ENCODE data around the gene HIBCH.

Gene HIBCH

DNA sequence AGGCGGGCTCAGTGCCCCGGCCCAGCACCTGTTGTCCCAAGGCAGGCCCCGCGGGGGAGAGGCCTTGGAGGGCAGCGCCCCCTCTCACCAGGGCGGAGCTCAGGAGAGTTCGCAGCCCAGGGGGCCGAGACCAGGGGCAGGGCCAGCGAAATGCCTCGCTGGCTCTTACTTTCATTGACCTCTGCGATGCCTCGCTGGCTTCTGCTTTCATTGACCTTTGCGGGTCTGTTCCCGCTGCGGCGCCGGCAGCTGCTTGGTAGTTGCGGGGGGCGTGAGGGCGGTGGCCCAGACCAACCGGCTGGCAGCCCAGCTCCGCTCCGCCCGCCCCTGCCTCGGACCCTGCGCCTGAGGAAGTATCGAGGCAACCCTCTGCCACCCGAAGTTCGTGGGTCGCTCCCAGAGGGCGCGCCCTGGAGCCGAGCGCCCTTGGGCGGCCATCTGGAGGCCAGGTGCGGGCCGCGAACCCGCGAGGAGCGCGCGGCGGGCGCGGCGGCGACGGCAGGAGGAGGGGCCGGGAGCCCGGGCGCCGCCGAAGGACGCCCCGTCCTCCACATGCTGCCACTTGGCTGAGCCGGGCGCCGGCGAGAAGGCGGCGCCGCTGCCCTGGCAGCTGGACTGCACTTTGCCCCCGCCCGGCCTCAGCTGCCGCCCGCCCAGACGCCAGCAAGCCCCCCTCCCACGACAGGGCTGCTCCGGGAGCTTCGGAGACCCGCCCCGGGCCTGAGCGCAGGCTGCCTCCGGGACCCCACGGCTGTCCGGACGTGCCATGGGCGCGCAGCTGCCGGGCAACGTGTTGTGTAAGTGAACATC is 139.1 kb downstream of the HIBCH start:
- H2AFZ ChIP-seq, result peak overlapping the region; percentile 98
- no peaks in the 10 kb centered on the region for H3K27me3 ChIP-seq (ENCODE audit: control insufficient read depth, insufficient read depth, low read length)
- peak overlapping the region; percentile 31 for H3K9ac ChIP-seq
- H3K36me3 ChIP-seq (ENCODE audit: control insufficient read depth, insufficient read depth, low read length), result no peaks in the 10 kb centered on the region
- H3K4me3 ChIP-seq (ENCODE audit: low read depth, low read length), result peak overlapping the region; percentile 54
- H3K4me2 ChIP-seq (ENCODE audit: low read length), result peak overlapping the region; percentile 79
- no peaks in the 10 kb centered on the region for H3K9me3 ChIP-seq (ENCODE audit: control insufficient read depth, low read length)
- H3K4me1 ChIP-seq, result peaks cover 5% of the 10 kb centered on the region
- TF ChIP-seq, protein P1, sequence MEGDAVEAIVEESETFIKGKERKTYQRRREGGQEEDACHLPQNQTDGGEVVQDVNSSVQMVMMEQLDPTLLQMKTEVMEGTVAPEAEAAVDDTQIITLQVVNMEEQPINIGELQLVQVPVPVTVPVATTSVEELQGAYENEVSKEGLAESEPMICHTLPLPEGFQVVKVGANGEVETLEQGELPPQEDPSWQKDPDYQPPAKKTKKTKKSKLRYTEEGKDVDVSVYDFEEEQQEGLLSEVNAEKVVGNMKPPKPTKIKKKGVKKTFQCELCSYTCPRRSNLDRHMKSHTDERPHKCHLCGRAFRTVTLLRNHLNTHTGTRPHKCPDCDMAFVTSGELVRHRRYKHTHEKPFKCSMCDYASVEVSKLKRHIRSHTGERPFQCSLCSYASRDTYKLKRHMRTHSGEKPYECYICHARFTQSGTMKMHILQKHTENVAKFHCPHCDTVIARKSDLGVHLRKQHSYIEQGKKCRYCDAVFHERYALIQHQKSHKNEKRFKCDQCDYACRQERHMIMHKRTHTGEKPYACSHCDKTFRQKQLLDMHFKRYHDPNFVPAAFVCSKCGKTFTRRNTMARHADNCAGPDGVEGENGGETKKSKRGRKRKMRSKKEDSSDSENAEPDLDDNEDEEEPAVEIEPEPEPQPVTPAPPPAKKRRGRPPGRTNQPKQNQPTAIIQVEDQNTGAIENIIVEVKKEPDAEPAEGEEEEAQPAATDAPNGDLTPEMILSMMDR (IDR thresholded peaks at IDR 0.05), result peak; percentile 57
- no peaks in the 10 kb centered on the region for H3K79me2 ChIP-seq
- peak overlapping the region; percentile 65 for H3K27ac ChIP-seq

DNA sequence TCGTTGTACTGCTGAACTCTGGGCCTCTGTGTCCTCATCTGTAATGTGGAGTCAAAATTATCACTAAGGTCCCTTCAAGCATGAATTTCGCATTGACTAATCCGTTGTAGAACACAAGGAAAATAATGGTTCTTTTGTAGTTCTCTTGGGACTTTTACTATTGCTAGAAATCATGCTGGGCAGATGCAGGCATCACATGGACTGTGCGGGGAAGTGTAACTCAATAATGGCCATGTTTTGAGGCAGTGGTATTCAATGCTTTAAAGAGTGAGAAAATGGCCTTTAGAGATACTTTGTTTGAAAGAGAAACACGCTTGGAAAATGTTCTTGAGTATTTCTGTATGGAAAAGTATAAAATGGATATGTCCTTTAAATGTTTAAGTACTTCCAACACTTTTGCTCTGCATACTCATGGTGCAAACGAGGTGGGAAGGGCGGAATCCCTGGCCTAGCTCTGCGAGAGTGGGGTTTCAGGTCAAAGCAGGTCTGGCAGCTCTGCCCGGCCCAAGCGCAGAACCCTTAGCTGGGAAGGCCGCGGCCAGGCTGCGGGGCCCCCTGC is 139.8 kb downstream of the HIBCH start:
- Histone ChIP-seq H3K4me2 (ENCODE audit: low read length) (peak overlapping the region; percentile 79), H3K36me3 (ENCODE audit: control insufficient read depth, insufficient read depth, low read length) (no peaks in the 10 kb centered on the region), H3K27me3 (ENCODE audit: control insufficient read depth, insufficient read depth, low read length) (no peaks in the 10 kb centered on the region), H3K27ac (peak overlapping the region; percentile 65), H3K79me2 (no peaks in the 10 kb centered on the region), H3K9me3 (ENCODE audit: control insufficient read depth, low read length) (no peaks in the 10 kb centered on the region), H3K4me3 (ENCODE audit: low read depth, low read length) (peak overlapping the region; percentile 54), H3K4me1 (peaks cover 5% of the 10 kb centered on the region), H2AFZ (peak overlapping the region; percentile 98), H3K9ac (no peak overlapping the region)
- TF ChIP-seq, protein P1 (IDR thresholded peaks at IDR 0.05), result no peak

DNA sequence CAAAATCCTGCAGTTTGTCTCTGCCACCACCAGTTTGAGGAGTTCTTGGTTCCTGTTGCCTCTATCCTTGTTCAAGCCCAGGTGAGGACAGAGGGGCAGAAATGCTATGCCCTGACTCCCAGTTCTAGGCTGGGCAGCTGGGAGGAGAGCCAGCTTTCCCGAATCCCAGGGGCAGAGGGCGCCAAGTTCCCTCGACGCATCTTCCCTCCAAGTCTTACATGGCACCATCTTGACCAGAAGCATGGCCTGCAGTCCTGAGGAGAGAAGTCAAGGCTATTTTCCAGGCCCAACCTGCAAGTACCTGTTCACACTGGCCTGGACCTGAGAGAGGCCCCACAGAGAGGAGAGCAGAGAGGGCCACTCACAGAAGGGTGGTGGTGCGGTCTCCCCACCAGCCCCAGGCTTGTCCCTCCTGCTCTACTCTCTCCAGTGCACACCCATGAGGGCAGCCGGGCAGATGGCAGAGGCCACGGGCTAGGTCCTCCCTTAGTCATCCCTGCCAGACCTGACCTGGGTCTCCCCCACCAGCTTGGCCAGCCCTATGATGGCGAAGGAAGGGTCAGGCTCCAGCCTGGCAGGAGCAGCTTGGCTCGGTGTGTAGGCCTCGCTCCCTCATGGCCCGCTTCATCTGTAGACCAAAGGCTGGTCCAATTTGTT is 141.4 kb downstream of the HIBCH start:
- Histone ChIP-seq H3K4me3 (ENCODE audit: low read depth, low read length) (no peak overlapping the region), H3K79me2 (no peaks in the 10 kb centered on the region), H3K4me1 (peaks cover 5% of the 10 kb centered on the region), H2AFZ (no peak overlapping the region), H3K27me3 (ENCODE audit: control insufficient read depth, insufficient read depth, low read length) (no peaks in the 10 kb centered on the region), H3K27ac (no peak overlapping the region), H3K9ac (no peak overlapping the region), H3K36me3 (ENCODE audit: control insufficient read depth, insufficient read depth, low read length) (no peaks in the 10 kb centered on the region), H3K9me3 (ENCODE audit: control insufficient read depth, low read length) (no peaks in the 10 kb centered on the region), H3K4me2 (ENCODE audit: low read length) (no peak overlapping the region)
- TF ChIP-seq, protein P1 (IDR thresholded peaks at IDR 0.05), result no peak

DNA sequence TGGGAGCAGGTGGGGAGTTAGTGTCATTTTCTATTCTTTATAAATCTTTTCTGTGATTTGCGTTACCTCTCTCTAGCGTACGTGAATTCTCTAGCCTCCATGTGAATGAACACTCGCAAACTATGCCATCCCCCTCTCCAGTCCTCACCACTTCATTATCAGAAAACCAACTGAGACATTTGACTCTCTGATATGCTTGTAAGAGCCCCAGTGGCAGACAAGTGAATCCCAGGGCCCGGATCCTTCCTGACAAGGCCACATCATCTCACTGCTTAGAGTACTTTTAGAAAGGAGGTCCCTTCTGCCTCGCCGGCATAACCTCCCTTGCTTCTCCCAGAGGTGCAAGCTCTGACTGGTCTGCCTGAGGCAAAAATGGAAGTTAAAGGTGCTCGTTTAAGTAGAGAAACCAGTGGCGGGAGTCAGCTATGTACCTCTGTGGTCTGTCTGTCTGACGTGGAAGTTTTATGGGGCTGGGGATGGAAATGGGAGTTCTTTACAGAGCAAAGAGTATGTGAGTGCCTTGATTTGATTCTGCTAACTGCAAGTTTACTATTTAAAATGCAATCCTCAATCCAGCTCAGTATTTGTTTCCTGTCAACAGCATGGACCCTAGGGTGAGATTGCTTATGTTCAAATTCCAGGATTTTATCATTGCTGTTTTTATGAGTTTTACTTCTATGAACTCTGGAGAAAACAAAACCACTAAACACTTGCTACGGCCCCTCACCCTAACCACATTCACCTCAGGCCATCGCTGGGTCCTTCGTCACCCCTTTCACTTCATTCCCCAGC is 142.2 kb downstream of the HIBCH start:
- Histone ChIP-seq H3K27ac (no peak overlapping the region), H3K36me3 (ENCODE audit: control insufficient read depth, insufficient read depth, low read length) (no peaks in the 10 kb centered on the region), H3K27me3 (ENCODE audit: control insufficient read depth, insufficient read depth, low read length) (no peaks in the 10 kb centered on the region), H3K79me2 (no peaks in the 10 kb centered on the region), H2AFZ (no peak overlapping the region), H3K4me2 (ENCODE audit: low read length) (no peak overlapping the region), H3K4me1 (peaks cover 5% of the 10 kb centered on the region), H3K4me3 (ENCODE audit: low read depth, low read length) (no peak overlapping the region), H3K9ac (no peak overlapping the region), H3K9me3 (ENCODE audit: control insufficient read depth, low read length) (no peaks in the 10 kb centered on the region)
- TF ChIP-seq, protein P1 (IDR thresholded peaks at IDR 0.05), result no peak

Measured in parathyroid adenoma (tissue), 2 donors.